ENCODE results near the gene CYSTM1. TPM values are rescaled to one million over a fixed set of nuclear protein-coding genes. Genes with fewer than 3 reads are reported as not detected.

Gene CYSTM1
- total RNA-seq, 4 donors from 2014 or later: 88.9 to 115 (median 106) TPM

- TF ChIP-seq, protein P1, sequence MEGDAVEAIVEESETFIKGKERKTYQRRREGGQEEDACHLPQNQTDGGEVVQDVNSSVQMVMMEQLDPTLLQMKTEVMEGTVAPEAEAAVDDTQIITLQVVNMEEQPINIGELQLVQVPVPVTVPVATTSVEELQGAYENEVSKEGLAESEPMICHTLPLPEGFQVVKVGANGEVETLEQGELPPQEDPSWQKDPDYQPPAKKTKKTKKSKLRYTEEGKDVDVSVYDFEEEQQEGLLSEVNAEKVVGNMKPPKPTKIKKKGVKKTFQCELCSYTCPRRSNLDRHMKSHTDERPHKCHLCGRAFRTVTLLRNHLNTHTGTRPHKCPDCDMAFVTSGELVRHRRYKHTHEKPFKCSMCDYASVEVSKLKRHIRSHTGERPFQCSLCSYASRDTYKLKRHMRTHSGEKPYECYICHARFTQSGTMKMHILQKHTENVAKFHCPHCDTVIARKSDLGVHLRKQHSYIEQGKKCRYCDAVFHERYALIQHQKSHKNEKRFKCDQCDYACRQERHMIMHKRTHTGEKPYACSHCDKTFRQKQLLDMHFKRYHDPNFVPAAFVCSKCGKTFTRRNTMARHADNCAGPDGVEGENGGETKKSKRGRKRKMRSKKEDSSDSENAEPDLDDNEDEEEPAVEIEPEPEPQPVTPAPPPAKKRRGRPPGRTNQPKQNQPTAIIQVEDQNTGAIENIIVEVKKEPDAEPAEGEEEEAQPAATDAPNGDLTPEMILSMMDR (IDR thresholded peaks at IDR 0.05; ENCODE audit: low read depth): no peak
These were observed 70.4 kb downstream of the CYSTM1 start for GRCh38 chr5:140245341-140245740.

DNA sequence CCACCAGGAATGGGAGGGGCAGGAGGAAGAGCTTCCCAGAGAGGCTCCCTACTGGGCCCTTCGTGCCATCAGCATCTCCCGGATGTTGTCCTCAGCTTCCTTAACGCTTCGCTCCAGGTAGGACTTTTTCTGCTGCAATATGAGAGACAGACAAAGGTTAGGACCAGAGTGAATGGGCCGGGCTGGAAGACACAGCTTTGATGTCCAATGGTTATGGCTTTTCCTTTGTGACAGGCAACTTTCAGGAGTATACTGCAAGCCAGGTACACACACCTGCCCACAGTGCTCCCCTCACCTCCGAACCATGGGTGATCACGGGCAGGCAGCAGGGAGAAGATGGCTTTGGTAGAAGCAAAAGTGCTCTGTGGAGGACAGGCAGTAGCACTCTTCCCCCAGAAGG lies 70.9 kb downstream of the CYSTM1 start:
- TF ChIP-seq, protein P1 (IDR thresholded peaks at IDR 0.05; ENCODE audit: low read depth): no peak

DNA sequence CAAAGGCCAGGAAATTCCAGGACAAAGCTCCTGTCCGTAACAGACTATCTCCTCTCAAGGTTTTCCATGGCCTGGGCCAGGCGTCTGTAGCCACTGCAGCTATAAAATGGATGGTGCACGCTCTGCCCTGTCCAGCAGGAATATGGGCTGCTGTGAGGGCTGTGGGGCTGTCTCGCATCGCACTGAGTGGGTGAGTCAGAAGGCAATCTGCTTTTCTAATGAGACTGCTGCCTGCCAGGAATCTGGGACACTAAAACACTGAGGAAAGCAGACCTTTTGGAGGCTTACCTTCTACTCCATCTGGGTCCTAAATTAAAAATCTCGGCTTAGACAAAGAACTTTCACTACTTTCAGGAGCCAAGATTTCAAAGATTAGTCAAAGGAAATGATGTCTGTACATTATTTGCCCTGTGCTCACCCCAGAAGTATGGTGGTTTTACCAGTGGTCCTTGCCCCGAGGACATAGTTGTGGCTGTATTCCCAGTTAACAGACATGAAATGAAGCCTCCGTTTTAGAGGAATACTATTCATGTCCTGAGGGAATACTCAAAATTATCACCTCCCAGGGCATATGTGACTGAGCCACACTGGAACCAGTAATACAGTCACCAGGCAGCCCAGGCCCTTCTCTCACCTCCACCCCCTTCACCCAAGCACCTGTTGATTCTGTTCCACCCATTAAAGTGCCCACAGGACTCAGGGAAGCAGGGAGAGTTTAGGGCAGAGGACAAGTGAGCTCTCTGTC lies 71.6 kb downstream of the CYSTM1 start:
- TF ChIP-seq, protein P1 (IDR thresholded peaks at IDR 0.05; ENCODE audit: low read depth): no peak

DNA sequence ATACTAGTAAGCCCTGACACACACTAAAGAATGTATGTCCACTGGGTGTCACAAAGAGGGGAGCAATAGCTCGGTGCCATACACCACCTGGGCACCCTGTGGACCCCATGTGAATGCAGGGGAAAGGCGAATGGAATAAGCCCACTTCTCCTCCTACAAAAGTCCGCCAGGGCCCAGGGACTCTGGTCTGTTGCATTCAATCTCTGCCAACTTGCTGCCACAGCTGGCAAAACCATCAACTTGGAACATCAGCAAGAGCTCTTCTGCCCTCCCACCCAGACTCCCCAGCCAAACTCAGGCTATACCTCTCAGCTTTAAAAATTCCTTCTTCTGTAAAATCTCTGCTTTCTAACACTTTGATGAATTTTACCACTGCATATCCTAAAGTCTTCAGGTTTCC lies 73.4 kb downstream of the CYSTM1 start:
- TF ChIP-seq, protein P1 (IDR thresholded peaks at IDR 0.05; ENCODE audit: low read depth): no peak

- TF ChIP-seq, protein P1 (IDR thresholded peaks at IDR 0.05; ENCODE audit: low read depth): no peak
These were observed 74.5 kb downstream of the CYSTM1 start for GRCh38 chr5:140249536-140249935.

DNA sequence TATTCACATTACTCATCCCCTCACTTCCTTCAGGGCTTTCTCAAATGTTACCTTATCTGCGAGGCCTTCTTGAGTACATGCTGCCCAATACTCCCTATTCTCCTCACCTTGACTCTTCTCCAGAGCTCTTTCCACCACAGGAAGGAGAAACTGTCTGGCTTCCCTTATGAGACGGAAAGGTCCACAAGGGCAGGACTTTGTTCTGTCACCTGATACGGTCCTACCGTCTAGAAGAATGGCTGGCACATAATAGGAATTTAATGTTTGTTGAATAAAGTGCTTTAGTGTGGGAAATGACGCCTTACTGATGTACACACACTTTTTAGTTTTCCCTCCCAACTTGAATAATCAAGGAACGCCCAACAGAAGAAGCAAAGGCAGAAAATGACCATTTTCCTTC lies 75.4 kb downstream of the CYSTM1 start:
- TF ChIP-seq, protein P1 (IDR thresholded peaks at IDR 0.05; ENCODE audit: low read depth): no peak

DNA sequence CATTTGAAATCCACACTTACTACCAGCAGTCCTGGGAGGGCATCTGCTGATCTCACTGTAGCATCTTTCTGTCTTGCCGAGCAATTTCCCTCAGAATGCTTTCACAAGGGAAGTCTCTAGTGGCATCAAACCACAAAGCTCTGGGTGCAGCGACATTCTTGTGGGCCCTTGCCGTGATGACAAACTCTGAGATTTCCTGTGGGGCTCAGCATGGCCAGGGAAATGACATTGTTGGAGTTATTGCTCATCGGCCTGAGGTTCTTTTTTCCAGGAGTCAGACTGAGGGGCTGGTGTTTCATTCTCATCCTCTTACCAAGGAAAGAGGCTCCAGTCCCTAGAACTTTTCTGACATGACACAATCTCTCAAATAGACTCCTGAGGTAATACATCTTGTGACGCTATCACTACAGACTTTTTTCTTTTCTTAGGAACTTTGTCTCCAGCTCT lies 76.6 kb downstream of the CYSTM1 start:
- TF ChIP-seq, protein P1 (IDR thresholded peaks at IDR 0.05; ENCODE audit: low read depth): no peak
